ENCODE results near the gene SMARCA4.
"Not testable (repeated sequence)": the region's sequence is repeated elsewhere in the genome, so short reads cannot be mapped to it uniquely, and the experiment has no call there.

SMARCA4 gene

DNA sequence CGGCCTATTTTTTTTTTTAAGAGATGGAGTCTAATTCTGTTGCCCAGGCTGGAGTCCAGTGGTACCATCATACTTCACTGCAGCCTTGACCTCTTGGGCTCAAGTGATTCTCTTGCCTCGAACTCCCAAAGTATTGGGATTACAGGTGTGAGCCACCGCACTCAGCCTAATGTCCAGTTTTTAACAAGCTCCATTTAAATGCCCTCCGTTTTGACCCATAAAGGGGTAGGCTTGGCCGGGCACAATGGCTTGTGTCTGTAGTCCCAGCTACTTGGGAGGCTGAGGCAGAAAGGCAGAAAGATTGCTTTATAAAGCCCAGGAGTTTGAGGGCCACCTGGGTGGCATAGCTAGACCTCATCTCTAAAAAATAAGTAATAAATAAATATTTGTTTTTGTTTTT, 140.2 kb downstream of the SMARCA4 start:
- no peak for DNase-seq (ENCODE audit: low spot score)

DNA sequence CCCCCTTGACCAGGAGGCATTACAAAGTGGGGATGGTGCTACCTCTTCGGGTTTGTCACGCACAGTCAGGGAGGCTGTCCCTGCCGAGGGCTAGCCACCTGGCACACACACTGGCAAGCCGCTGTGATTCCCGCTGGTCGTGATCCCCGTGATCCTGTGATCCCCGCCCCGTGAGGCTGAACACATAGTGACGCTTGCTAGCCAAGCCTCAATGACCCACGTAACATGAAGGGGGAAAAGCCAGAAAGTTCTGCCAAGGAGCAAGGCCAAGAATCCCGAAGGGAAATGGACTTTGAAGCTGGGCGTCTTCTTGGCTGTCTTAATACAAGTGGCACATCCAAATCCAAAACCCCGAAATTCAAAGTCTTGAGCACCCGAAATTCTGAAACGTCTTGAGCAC, 142.1 kb downstream of the SMARCA4 start:
- no peak for DNase-seq (ENCODE audit: low spot score)

DNA sequence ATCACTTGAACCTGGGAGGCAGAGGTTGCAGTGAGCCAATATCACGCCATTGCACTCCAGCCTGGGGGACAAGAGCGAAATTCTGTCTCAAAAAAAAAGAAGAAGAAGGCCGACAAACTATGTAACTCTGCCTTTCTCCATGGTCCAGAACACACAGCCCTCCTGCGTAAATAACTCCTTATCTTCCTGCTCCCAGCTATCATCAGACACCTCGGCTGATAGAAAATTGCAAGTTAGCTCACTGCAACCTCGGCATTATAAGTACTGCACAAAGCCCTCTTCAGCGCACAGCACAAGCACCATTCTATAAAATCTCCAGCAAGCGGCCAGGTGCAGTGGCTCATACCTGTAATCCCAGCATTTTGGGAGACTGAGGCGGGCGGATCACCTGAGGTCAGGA, 142.8 kb downstream of the SMARCA4 start:
- DNase-seq (ENCODE audit: low spot score): not testable (repeated sequence)

DNA sequence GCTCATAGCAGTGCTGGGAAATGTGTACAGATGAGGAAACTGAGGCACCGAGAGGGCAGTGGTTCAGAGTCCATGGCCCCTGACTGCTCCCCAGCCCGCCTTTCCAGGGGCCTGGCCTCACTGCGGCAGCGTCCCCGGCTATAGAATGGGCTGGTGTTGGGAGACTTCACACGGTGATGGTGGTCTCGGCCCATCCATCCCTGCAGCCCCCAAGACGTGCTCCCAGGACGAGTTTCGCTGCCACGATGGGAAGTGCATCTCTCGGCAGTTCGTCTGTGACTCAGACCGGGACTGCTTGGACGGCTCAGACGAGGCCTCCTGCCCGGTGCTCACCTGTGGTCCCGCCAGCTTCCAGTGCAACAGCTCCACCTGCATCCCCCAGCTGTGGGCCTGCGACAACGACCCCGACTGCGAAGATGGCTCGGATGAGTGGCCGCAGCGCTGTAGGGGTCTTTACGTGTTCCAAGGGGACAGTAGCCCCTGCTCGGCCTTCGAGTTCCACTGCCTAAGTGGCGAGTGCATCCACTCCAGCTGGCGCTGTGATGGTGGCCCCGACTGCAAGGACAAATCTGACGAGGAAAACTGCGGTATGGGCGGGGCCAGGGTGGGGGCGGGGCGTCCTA, 144.3 kb downstream of the SMARCA4 start:
- no peak for DNase-seq (ENCODE audit: low spot score)

DNA sequence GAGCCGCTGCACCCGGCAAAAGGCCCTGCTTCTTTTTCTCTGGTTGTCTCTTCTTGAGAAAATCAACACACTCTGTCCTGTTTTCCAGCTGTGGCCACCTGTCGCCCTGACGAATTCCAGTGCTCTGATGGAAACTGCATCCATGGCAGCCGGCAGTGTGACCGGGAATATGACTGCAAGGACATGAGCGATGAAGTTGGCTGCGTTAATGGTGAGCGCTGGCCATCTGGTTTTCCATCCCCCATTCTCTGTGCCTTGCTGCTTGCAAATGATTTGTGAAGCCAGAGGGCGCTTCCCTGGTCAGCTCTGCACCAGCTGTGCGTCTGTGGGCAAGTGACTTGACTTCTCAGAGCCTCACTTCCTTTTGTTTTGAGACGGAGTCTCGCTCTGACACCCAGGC, 145.6 kb downstream of the SMARCA4 start:
- no peak for DNase-seq (ENCODE audit: low spot score)

- DNase-seq (ENCODE audit: low spot score): no peak
Observed at GRCh38 chr19:11108746-11109145, 147.9 kb downstream of the SMARCA4 start.

DNA sequence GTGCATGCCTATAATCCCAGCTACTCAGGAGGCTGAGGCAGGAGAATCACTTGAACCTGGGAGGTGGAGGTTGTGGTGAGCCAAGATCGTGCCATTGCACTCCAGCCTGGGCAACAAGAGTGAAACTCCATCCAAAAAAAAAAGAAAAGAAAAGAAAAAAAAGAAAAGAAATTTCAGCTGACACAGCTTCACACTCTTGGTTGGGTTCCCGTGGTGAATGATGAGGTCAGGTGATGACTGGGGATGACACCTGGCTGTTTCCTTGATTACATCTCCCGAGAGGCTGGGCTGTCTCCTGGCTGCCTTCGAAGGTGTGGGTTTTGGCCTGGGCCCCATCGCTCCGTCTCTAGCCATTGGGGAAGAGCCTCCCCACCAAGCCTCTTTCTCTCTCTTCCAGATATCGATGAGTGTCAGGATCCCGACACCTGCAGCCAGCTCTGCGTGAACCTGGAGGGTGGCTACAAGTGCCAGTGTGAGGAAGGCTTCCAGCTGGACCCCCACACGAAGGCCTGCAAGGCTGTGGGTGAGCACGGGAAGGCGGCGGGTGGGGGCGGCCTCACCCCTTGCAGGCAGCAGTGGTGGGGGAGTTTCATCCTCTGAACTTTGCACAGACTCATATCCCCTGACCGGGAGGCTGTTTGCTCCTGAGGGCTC, 150.4 kb downstream of the SMARCA4 start:
- no peak for DNase-seq (ENCODE audit: low spot score)

- DNase-seq (ENCODE audit: low spot score): no peak
Observed at GRCh38 chr19:11111771-11112144, 150.9 kb downstream of the SMARCA4 start.
